Activated naive CD4-positive, alpha-beta T cell treated with anti-CD3 and anti-CD28 coated beads, Interleukin-2, amount 50 U/mL, for 16 hours (primary cell): ENCODE measurements around the gene OPN3.

Source experiments
- DNase-seq: peaks from one replicate; pipeline ENCODE4 v3.0.0-alpha.2; 2020

Gene OPN3

GRCh38 chr1:241645199-241645598 lies 5.0 kb upstream of the OPN3 start:
- no peak for DNase-seq

GRCh38 chr1:241644259-241644658 lies 4.1 kb upstream of the OPN3 start:
- no peak for DNase-seq

- DNase-seq, result no peak
Measured at GRCh38 chr1:241642593-241642944, 2.4 kb upstream of the OPN3 start.

- DNase-seq, result no peak
Measured at GRCh38 chr1:241641773-241642592, 1.8 kb upstream of the OPN3 start.

GRCh38 chr1:241640867-241641622 lies 876 bp upstream of the OPN3 start:
- DNase-seq, result no peak

GRCh38 chr1:241639623-241640148 lies 483 bp downstream of the OPN3 start:
- peak; percentile 29 for DNase-seq

- DNase-seq, result no peak
Measured at GRCh38 chr1:241638909-241639622, 1.1 kb downstream of the OPN3 start.

GRCh38 chr1:241638099-241638682 lies 2.0 kb downstream of the OPN3 start:
- no peak for DNase-seq

- no peak for DNase-seq
Measured at GRCh38 chr1:241637604-241638003, 2.6 kb downstream of the OPN3 start.

GRCh38 chr1:241637046-241637590 lies 3.1 kb downstream of the OPN3 start:
- DNase-seq, result no peak

GRCh38 chr1:241636291-241636690 lies 3.9 kb downstream of the OPN3 start:
- DNase-seq, result no peak

- DNase-seq, result no peak
Measured at GRCh38 chr1:241635556-241636152, 4.5 kb downstream of the OPN3 start.

GRCh38 chr1:241632987-241633386 lies 7.2 kb downstream of the OPN3 start:
- no peak for DNase-seq

- no peak for DNase-seq
Measured at GRCh38 chr1:241631674-241632073, 8.5 kb downstream of the OPN3 start.

GRCh38 chr1:241630899-241631298 lies 9.3 kb downstream of the OPN3 start:
- DNase-seq, result no peak

- no peak for DNase-seq
Measured at GRCh38 chr1:241630476-241630875, 9.7 kb downstream of the OPN3 start.

GRCh38 chr1:241630005-241630404 lies 10.2 kb downstream of the OPN3 start:
- DNase-seq, result no peak

GRCh38 chr1:241627453-241628259 lies 12.5 kb downstream of the OPN3 start:
- peak; percentile 26 for DNase-seq

- no peak for DNase-seq
Measured at GRCh38 chr1:241624935-241625334, 15.2 kb downstream of the OPN3 start.

GRCh38 chr1:241622669-241623068 lies 17.5 kb downstream of the OPN3 start:
- DNase-seq, result no peak

GRCh38 chr1:241617426-241617825 lies 22.7 kb downstream of the OPN3 start:
- no peak for DNase-seq
